ENCODE data around the gene LDLRAD4.

The LDLRAD4 gene

DNA sequence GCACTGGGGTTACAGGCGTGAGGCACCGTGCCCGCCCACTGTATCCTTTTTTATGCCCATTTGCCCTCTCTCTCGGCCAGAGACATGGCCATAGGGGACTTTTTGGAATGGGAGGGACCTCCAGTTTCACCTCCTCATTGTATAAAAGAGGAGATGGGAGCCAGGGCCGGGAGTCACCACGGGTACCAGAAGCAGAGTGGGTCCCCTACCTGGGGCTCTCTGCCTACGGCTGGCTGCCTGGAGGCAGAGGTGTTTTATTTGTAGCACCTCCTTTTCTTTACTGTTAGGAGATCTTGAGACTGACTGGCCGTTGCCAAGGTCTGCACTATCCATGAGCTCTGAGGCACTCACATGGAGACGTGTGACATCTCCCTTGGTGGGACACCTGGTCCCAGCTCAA is 162.8 kb downstream of the LDLRAD4 start:
- no peak for TF ChIP-seq CTCF (IDR thresholded peaks at IDR 0.05; ENCODE audit: insufficient read depth, low read depth, low read length, missing control alignments)
- H3K4me3 ChIP-seq (ENCODE audit: low read length), result no peak overlapping the region
- DNase-seq (ENCODE audit: low read depth), result no peak

- no peak overlapping the region for H3K4me3 ChIP-seq (ENCODE audit: low read length)
- TF ChIP-seq CTCF (IDR thresholded peaks at IDR 0.05; ENCODE audit: insufficient read depth, low read depth, low read length, missing control alignments), result no peak
- DNase-seq (ENCODE audit: low read depth), result no peak
These were observed 163.4 kb downstream of the LDLRAD4 start for GRCh38 chr18:13381944-13382365.

DNA sequence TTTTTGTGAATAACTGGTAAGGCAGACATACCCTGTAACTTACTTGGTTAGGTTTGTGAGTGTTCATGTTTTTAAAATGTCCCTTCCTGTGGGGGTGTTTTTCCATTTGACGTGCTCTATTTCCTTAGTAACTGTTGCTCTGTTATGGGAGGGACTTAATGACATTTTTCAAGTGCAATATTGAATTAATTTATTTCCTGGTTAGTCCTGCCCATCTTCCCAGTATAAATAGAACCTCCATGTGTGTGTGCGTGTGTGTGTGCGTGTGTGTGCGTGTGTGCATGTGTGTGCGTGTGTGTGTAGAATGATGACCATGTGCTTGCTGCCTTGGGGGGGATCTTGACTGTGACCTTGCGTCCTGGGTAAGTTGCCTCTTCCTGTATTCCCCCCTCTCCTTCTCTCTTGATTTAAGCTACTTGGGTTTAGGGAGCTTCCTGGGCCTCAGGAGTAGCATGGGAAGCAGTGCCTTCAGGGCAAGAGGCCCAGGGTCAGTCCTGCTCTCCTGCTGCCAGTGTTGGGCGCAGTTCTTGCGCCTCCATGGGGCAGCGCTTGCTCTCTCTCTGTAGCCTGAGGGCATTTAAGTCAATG is 163.9 kb downstream of the LDLRAD4 start:
- DNase-seq (ENCODE audit: low read depth), result no peak
- H3K4me3 ChIP-seq (ENCODE audit: low read length), result no peak overlapping the region

GRCh38 chr18:13382954-13383827 is 164.6 kb downstream of the LDLRAD4 start:
- DNase-seq (ENCODE audit: low read depth), result no peak

More for the DNA sequence above, 163.9 kb downstream of the LDLRAD4 start:
- no peak for TF ChIP-seq CTCF (IDR thresholded peaks at IDR 0.05; ENCODE audit: insufficient read depth, low read depth, low read length, missing control alignments)

GRCh38 chr18:13386891-13387801 is 168.6 kb downstream of the LDLRAD4 start:
- no peak for TF ChIP-seq CTCF (IDR thresholded peaks at IDR 0.05; ENCODE audit: insufficient read depth, low read depth, low read length, missing control alignments)
- no peak overlapping the region for H3K4me3 ChIP-seq (ENCODE audit: low read length)
- DNase-seq (ENCODE audit: low read depth), result no peak

More at GRCh38 chr18:13382954-13383827, 164.6 kb downstream of the LDLRAD4 start:
- no peak for TF ChIP-seq CTCF (IDR thresholded peaks at IDR 0.05; ENCODE audit: insufficient read depth, low read depth, low read length, missing control alignments)
- no peak overlapping the region for H3K4me3 ChIP-seq (ENCODE audit: low read length)

DNA sequence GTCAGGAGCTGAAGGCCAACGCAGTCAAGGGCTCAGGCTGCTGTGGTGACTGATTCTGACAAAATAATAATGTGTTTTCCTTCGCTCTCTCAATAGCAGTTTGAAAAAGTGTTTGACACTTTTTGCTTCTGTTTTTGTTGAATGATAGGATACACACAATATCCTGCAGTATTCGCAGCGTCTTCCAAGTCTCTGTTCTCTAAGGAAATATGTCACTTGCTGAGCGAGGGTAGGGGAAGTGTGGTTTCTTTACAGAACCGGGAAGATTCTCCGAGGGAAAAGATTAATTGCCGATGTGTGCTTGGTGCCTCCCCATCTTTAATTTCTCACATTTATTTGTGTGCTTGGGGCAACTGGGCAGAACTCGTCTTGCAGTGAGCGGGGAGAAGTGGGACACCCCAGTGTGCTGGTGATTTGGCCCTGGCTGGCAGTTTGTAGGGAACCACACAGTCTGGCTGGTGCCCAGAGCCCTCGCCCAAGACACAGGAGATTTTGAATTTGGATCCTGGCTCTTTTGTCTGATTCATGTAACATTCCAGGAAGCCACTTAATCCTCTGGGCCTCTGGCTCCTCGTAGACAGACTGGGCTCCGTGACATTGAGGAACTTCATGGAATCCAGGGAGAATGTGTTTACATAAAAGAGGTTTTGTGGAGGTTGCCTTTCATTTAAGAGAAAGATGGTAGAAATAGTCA is 169.4 kb downstream of the LDLRAD4 start:
- DNase-seq (ENCODE audit: low read depth), result no peak
- TF ChIP-seq CTCF (IDR thresholded peaks at IDR 0.05; ENCODE audit: insufficient read depth, low read depth, low read length, missing control alignments), result no peak
- H3K4me3 ChIP-seq (ENCODE audit: low read length), result no peak overlapping the region

All from epithelial cell of esophagus (primary cell).